ENCODE results near the gene TCF12.

DNA sequence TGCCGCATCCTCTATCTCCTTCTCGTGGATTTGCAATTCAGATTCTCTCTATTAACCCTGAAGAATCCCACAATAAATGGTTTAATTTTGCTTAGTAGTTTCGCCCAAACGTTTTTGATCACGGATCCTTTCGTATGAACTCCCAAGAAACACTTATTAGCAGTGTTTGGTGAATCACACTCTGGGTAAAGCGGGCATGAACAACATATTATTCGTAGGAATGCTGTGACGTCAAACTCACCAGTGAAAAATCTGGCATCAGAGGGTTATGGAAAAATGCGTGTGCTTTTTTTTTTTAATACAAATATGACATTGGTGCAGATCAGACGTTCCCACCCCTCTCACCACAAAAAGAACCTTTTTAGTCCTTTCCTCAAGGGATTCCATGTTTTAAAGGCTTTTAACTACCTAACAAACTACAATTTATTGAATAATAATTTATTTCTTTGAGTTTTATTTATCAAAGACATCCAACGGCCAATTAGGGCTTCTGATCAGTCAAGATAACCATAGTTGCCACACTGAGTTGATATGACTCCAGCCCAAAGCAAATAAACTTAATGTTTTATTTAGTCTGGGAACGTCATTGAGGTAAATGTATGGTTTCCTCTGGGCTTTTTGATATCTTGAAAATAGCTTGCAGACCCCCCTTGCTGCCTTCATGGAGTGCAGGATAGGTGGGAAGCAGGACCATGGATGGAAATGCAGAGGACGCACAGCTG is 412.3 kb downstream of the TCF12 start:
- TF ChIP-seq POLR2AphosphoS5 (IDR thresholded peaks at IDR 0.05; ENCODE audit: insufficient read depth, low read depth, low read length) (no peak), POLR2A (IDR thresholded peaks at IDR 0.05; ENCODE audit: low read depth, low read length) (no peak), EZH2 (IDR thresholded peaks at IDR 0.05; ENCODE audit: borderline replicate concordance, low read depth, low read length, severe bottlenecking) (no peak), GATA2 (IDR thresholded peaks at IDR 0.05; ENCODE audit: insufficient read depth, insufficient read length, low read depth, low read length) (no peak), FOS (IDR thresholded peaks at IDR 0.05; ENCODE audit: borderline replicate concordance, insufficient read depth, low read length) (no peak), JUN (IDR thresholded peaks at IDR 0.05; ENCODE audit: borderline replicate concordance, insufficient read depth, insufficient read length, low read depth) (no peak), MYC (IDR thresholded peaks at IDR 0.05; ENCODE audit: low read depth, low read length) (no peak)
- TF ChIP-seq, protein P1, sequence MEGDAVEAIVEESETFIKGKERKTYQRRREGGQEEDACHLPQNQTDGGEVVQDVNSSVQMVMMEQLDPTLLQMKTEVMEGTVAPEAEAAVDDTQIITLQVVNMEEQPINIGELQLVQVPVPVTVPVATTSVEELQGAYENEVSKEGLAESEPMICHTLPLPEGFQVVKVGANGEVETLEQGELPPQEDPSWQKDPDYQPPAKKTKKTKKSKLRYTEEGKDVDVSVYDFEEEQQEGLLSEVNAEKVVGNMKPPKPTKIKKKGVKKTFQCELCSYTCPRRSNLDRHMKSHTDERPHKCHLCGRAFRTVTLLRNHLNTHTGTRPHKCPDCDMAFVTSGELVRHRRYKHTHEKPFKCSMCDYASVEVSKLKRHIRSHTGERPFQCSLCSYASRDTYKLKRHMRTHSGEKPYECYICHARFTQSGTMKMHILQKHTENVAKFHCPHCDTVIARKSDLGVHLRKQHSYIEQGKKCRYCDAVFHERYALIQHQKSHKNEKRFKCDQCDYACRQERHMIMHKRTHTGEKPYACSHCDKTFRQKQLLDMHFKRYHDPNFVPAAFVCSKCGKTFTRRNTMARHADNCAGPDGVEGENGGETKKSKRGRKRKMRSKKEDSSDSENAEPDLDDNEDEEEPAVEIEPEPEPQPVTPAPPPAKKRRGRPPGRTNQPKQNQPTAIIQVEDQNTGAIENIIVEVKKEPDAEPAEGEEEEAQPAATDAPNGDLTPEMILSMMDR (IDR thresholded peaks at IDR 0.05; ENCODE audit: extremely low read depth in 1 of 2, insufficient read depth in 1 of 2, low read depth in 1 of 2, low read length in 2 of 2) = no peak
- TF ChIP-seq, protein P2, sequence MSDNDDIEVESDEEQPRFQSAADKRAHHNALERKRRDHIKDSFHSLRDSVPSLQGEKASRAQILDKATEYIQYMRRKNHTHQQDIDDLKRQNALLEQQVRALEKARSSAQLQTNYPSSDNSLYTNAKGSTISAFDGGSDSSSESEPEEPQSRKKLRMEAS (IDR thresholded peaks at IDR 0.05; ENCODE audit: insufficient read depth, insufficient read length) = no peak
